Measurements from ENCODE around the gene IL4I1. TPM values are rescaled to one million over a fixed set of nuclear protein-coding genes. Genes with fewer than 3 reads are reported as not detected.

The IL4I1 gene
- total RNA-seq, 1 experiment from 2014 or later, result 0.61 TPM

DNA sequence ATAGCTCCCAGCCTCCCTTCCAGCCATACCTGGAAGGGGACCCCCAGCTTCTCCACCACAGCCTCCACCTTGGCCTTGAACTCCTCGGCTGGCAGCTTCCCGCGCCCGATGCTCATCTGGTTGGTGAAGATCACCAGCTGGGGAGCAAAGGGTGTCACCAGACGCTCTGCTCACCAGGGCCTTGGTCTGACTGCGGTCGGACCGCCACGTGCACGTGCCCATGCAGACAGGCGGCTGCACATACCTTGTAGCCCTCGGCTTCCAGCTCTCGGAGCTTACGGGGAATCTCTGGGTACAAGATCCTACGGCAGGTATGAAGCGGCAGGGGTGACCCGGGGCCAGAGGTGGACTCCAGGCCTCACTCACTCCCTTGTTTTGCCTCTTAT, 32.8 kb downstream of the IL4I1 start:
- H2BK20ac ChIP-seq (ENCODE audit: low read depth, low read length, poor library complexity, severe bottlenecking), result no peak overlapping the region
- no peak overlapping the region for H2BK15ac ChIP-seq (ENCODE audit: low read depth, low read length)
- DNase-seq, result no peak
- Mint-ChIP-seq H3K4me1 (peaks cover 23 to 42% of the 10 kb centered on the region in 2 experiments), H3K27ac (no peak overlapping the region; a peak in 1 of 7 replicates), H3K27me3 (ENCODE audit: low read depth) (peaks cover 1% of the 10 kb centered on the region), H3K9me3 (peaks cover 0 to 4% of the 10 kb centered on the region in 2 experiments; a peak in 1 of 5 replicates), H3K36me3 (ENCODE audit: insufficient read depth in 1 of 3, low read depth in 3 of 3) (peaks cover 28 to 64% (median 48%) of the 10 kb centered on the region in 3 experiments), H3K4me3 (peak overlapping the region in 1 of 2 experiments; percentile 12; a peak in 2 of 5 replicates)
- no peaks in the 10 kb centered on the region for H3K9me3 ChIP-seq (ENCODE audit: control insufficient read depth, low read depth, low read length)
- no peak overlapping the region for H4K5ac ChIP-seq (ENCODE audit: insufficient read length, low read depth, low read length)
- H3K56ac ChIP-seq (ENCODE audit: insufficient read length, low read depth, low read length), result no peak overlapping the region
- H3K4ac ChIP-seq (ENCODE audit: low read depth, low read length), result no peak overlapping the region
- H3K27me3 ChIP-seq (ENCODE audit: insufficient read depth, low read length), result no peaks in the 10 kb centered on the region
- no peak overlapping the region for H4K91ac ChIP-seq (ENCODE audit: insufficient read length, low read depth, low read length)
- H3K79me2 ChIP-seq (ENCODE audit: insufficient read depth, low read length), result no peaks in the 10 kb centered on the region; the same call in 1 of the 2 replicates
- peaks cover 8% of the 10 kb centered on the region for H3K23me2 ChIP-seq (ENCODE audit: insufficient read length, low read depth, low read length, poor library complexity, severe bottlenecking)
- H3K4me2 ChIP-seq (ENCODE audit: insufficient read depth, insufficient read length, low read length), result no peak overlapping the region
- no peak overlapping the region for H3K23ac ChIP-seq (ENCODE audit: insufficient read length, low read depth, low read length)
- no peak overlapping the region for H3K9ac ChIP-seq (ENCODE audit: extremely low read depth, insufficient read length, low read length)
- H3K18ac ChIP-seq (ENCODE audit: insufficient read length, low read depth, low read length), result no peak overlapping the region
- H2BK12ac ChIP-seq (ENCODE audit: insufficient read length, low read depth, low read length), result no peak overlapping the region
- H2BK5ac ChIP-seq (ENCODE audit: insufficient read length, low read length), result no peak overlapping the region
- no peak overlapping the region for H2AK5ac ChIP-seq (ENCODE audit: insufficient read length, low read length)
- no peak overlapping the region for H2AFZ ChIP-seq (ENCODE audit: low read length)
- no peak overlapping the region for H3K27ac ChIP-seq (ENCODE audit: insufficient read length, low read depth, low read length)
- H3K79me1 ChIP-seq (ENCODE audit: insufficient read depth, low read depth, low read length, poor library complexity, severe bottlenecking), result peaks cover 5% of the 10 kb centered on the region
- H3T11ph ChIP-seq (ENCODE audit: low read length), result no peak overlapping the region
- H2BK120ac ChIP-seq (ENCODE audit: low read depth, low read length, poor library complexity, severe bottlenecking), result no peak overlapping the region
- WGBS (ENCODE audit: extremely low coverage, insufficient read length, low lambda C conversion rate), result no CpG with 5 or more reads among the region's 17 CpGs
- TF ChIP-seq, protein P1, sequence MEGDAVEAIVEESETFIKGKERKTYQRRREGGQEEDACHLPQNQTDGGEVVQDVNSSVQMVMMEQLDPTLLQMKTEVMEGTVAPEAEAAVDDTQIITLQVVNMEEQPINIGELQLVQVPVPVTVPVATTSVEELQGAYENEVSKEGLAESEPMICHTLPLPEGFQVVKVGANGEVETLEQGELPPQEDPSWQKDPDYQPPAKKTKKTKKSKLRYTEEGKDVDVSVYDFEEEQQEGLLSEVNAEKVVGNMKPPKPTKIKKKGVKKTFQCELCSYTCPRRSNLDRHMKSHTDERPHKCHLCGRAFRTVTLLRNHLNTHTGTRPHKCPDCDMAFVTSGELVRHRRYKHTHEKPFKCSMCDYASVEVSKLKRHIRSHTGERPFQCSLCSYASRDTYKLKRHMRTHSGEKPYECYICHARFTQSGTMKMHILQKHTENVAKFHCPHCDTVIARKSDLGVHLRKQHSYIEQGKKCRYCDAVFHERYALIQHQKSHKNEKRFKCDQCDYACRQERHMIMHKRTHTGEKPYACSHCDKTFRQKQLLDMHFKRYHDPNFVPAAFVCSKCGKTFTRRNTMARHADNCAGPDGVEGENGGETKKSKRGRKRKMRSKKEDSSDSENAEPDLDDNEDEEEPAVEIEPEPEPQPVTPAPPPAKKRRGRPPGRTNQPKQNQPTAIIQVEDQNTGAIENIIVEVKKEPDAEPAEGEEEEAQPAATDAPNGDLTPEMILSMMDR (conservative IDR thresholded peaks at IDR 0.05), result no peak
- H3K4me1 ChIP-seq (ENCODE audit: insufficient read depth, low read length), result no peaks in the 10 kb centered on the region
- H3K14ac ChIP-seq (ENCODE audit: insufficient read depth, low read length), result no peak overlapping the region
- no peak overlapping the region for H4K8ac ChIP-seq (replicated peaks; ENCODE audit: insufficient read length, low read depth, low read length)
- no peaks in the 10 kb centered on the region for H4K20me1 ChIP-seq (ENCODE audit: control insufficient read depth, insufficient read depth, insufficient read length)

All from H9 (cell line).